HG03097 (cell line): ENCODE measurements around the gene ZER1.

ENCODE experiments used
- ATAC-seq: cut with Tn5 transposase; IDR thresholded peaks from one replicate; pipeline ENCODE4 v1.9.1; 2021; ENCODE audit not compliant: unreplicated experiment, low FRiP score

The ZER1 gene

GRCh38 chr9:128743421-128743820 is 28.3 kb downstream of the ZER1 start:
- no peak for ATAC-seq

GRCh38 chr9:128742401-128742800 is 29.3 kb downstream of the ZER1 start:
- no peak for ATAC-seq

GRCh38 chr9:128735373-128735772 is 36.4 kb downstream of the ZER1 start:
- ATAC-seq = no peak

- no peak for ATAC-seq
Observed at GRCh38 chr9:128733256-128733655, 38.5 kb downstream of the ZER1 start.

GRCh38 chr9:128732576-128732975 is 39.2 kb downstream of the ZER1 start:
- no peak for ATAC-seq

GRCh38 chr9:128731691-128732090 is 40.0 kb downstream of the ZER1 start:
- no peak for ATAC-seq

GRCh38 chr9:128731093-128731492 is 40.6 kb downstream of the ZER1 start:
- ATAC-seq = no peak

- no peak for ATAC-seq
Observed at GRCh38 chr9:128729766-128730517, 41.8 kb downstream of the ZER1 start.

- no peak for ATAC-seq
Observed at GRCh38 chr9:128729302-128729701, 42.4 kb downstream of the ZER1 start.

- ATAC-seq = no peak
Observed at GRCh38 chr9:128728298-128728697, 43.4 kb downstream of the ZER1 start.

- no peak for ATAC-seq
Observed at GRCh38 chr9:128727640-128728248, 44.0 kb downstream of the ZER1 start.

GRCh38 chr9:128724744-128725211 is 46.9 kb downstream of the ZER1 start:
- ATAC-seq = peak; percentile 5

GRCh38 chr9:128723866-128724743 is 47.6 kb downstream of the ZER1 start, which contains the start of gene ZDHHC12:
ZDHHC12 (minus strand) TSS chr9:128724127; CDS start chr9:128724093, 34 bp downstream.
- ATAC-seq = peak; percentile 88

- no peak for ATAC-seq
Observed at GRCh38 chr9:128723352-128723865, 48.3 kb downstream of the ZER1 start.

- no peak for ATAC-seq
Observed at GRCh38 chr9:128722380-128723351, 49.1 kb downstream of the ZER1 start.

GRCh38 chr9:128721487-128722010 is 50.2 kb downstream of the ZER1 start:
- no peak for ATAC-seq

- no peak for ATAC-seq
Observed at GRCh38 chr9:128720841-128721486, 50.8 kb downstream of the ZER1 start.

GRCh38 chr9:128719919-128720605 is 51.7 kb downstream of the ZER1 start:
- no peak for ATAC-seq
